Activated B cell treated with CpG ODN at 0.5 μM for 24 hours (primary cell): Measurements from ENCODE around the gene RGPD8. TPM values are rescaled to one million over a fixed set of nuclear protein-coding genes. Genes with fewer than 3 reads are reported as not detected.

Experiments
- ATAC-seq: fragments of 200-7000 bp; cut with Tn5 transposase; one replicate; pipeline ENCODE4 v1.10.0; 2021; ENCODE audit warnings: low read depth, mild to moderate bottlenecking, moderate library complexity
- CTCF ChIA-PET: fragments of 350-600 bp; sonication (Branson Sonifier 250); formaldehyde crosslinking; loops from one replicate; lab custom pipeline; 2021; ENCODE audit warnings: antibody characterized with exemption; lab: Charles Lee
- POLR2A ChIA-PET: fragments of 350-600 bp; sonication (Branson Sonifier 250); formaldehyde crosslinking; loops from one replicate; lab custom pipeline; 2021; ENCODE audit warnings: antibody characterized with exemption; lab: Charles Lee
- DNase-seq: peaks from one replicate; pipeline ENCODE4 v3.0.0; 2022
- H3K27ac Mint-ChIP-seq: one replicate; pipeline ENCODE4 v1.8.0; 2020; ENCODE audit warnings: mixed read lengths
- H3K27me3 Mint-ChIP-seq: one replicate; pipeline ENCODE4 v1.8.0; 2021; ENCODE audit warnings: mixed read lengths
- H3K36me3 Mint-ChIP-seq: one replicate; pipeline ENCODE4 v1.8.0; 2021; ENCODE audit warnings: low read depth, mixed read lengths
- H3K4me1 Mint-ChIP-seq: one replicate; pipeline ENCODE4 v1.8.0; 2021; ENCODE audit warnings: mixed read lengths
- H3K4me3 Mint-ChIP-seq: one replicate; pipeline ENCODE4 v1.8.0; 2020; ENCODE audit warnings: mild to moderate bottlenecking, mixed read lengths
- H3K9me3 Mint-ChIP-seq: one replicate; pipeline ENCODE4 v1.8.0; 2020; ENCODE audit warnings: mixed read lengths
- CTCF ChIP-seq: fragments of 200-600 bp; IDR thresholded peaks from one replicate; pipeline ENCODE4 v1.8.0; 2022; ENCODE audit warnings: antibody characterized with exemption, mild to moderate bottlenecking
- intact Hi-C: fragments of 100-400 bp; cut with micrococcal nuclease; formaldehyde crosslinking; loops from one replicate; pipeline ENCODE4 v1.15.1; 2024
- total RNA-seq: library from RNA; stranded (reverse); gene quantifications from 2 replicates; pipeline ENCODE4 v1.2.3, GENCODE V29; 2022

The RGPD8 gene
- total RNA-seq, 1 donor from 2014 or later: 26.6 TPM

GRCh38 chr2:112339986-112340385 lies 93.5 kb downstream of the RGPD8 start:
- DNase-seq: no peak
- no peaks in the 10 kb centered on the region for H3K27me3 Mint-ChIP-seq
- intact Hi-C loops: no loop called here
- ChIA-PET POLR2A (no interaction called here), CTCF (no interaction called here)
- H3K4me3 Mint-ChIP-seq: no peak overlapping the region
- no peaks in the 10 kb centered on the region for H3K4me1 Mint-ChIP-seq
- H3K36me3 Mint-ChIP-seq: no peaks in the 10 kb centered on the region
- no peak overlapping the region for H3K27ac Mint-ChIP-seq
- H3K9me3 Mint-ChIP-seq: no peaks in the 10 kb centered on the region
- TF ChIP-seq CTCF: no peak
- no peak for ATAC-seq

- no peak for TF ChIP-seq CTCF
- no peaks in the 10 kb centered on the region for H3K4me1 Mint-ChIP-seq
- H3K27me3 Mint-ChIP-seq: no peaks in the 10 kb centered on the region
- H3K9me3 Mint-ChIP-seq: no peaks in the 10 kb centered on the region
- CTCF ChIA-PET: no interaction called here
- no peak for DNase-seq
- POLR2A ChIA-PET: no interaction called here
- H3K27ac Mint-ChIP-seq: no peak overlapping the region
- ATAC-seq: no peak
- intact Hi-C loops: no loop called here
- H3K4me3 Mint-ChIP-seq: no peak overlapping the region
- H3K36me3 Mint-ChIP-seq: peaks cover 14% of the 10 kb centered on the region
Observed at GRCh38 chr2:112335600-112335999, 97.8 kb downstream of the RGPD8 start.

DNA sequence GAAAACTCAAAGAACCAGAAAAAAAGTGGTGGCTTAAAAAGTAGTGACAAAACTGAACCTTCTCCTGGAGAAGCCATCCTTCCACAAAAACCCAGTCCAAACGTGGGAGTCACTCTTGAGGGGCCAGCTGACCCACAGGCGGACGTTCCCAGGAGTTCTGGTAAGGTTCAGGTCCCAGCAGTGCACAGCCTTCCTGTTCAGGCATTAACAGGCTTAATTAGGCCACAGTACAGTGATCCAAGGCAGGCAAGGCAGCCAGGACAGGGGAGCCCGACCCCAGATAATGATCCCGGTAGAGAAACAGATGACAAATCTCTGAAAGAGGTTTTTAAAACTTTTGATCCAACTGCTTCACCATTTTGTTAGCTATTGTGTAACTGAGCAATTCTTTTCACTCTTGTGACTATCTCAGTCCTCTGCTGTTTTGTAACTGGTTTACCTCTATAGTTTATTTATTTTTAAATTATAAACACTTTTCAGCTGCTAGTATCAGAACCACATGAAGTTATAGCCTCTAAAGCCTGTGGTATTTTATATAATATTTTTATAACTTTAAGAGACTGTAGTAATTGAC lies 101.2 kb downstream of the RGPD8 start:
- ATAC-seq (no peak), DNase-seq (no peak)
- H3K4me1 Mint-ChIP-seq: no peaks in the 10 kb centered on the region
- no peaks in the 10 kb centered on the region for H3K27me3 Mint-ChIP-seq
- no peak overlapping the region for H3K27ac Mint-ChIP-seq
- CTCF ChIA-PET: no interaction called here
- intact Hi-C loops: no loop called here
- POLR2A ChIA-PET: no interaction called here
- H3K9me3 Mint-ChIP-seq: no peaks in the 10 kb centered on the region
- H3K36me3 Mint-ChIP-seq: peaks cover 29% of the 10 kb centered on the region
- TF ChIP-seq CTCF: no peak
- no peak overlapping the region for H3K4me3 Mint-ChIP-seq

DNA sequence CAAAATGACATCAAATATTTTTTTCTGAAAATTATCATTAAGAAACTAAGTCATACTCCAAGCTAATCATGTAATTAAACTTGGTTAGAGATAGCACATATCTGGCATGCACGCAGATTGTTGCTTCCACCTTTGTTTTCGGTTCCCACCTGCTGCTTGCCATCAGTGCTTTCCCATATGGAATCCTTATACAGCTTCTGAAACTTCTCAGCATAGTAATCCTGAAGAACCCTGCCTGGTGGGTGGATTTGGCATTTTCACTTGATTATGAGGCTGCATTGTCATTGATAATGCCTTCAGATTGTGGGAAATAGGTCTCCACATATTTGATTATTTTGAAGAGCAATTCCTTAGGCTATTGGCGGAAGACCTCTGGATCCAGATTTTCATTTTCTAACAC lies 110.5 kb downstream of the RGPD8 start:
- H3K9me3 Mint-ChIP-seq: no peaks in the 10 kb centered on the region
- ChIA-PET POLR2A (no interaction called here), CTCF (no interaction called here)
- H3K4me1 Mint-ChIP-seq: no peaks in the 10 kb centered on the region
- TF ChIP-seq CTCF: no peak
- ATAC-seq (no peak), DNase-seq (no peak)
- H3K27me3 Mint-ChIP-seq: no peaks in the 10 kb centered on the region
- peaks cover 40% of the 10 kb centered on the region for H3K36me3 Mint-ChIP-seq
- intact Hi-C loops: loop anchor here (5.0 kb wide), 1 partner anchor 66 kb away; the partner anchor contains the start of gene ZC3H8
- no peak overlapping the region for H3K27ac Mint-ChIP-seq
- no peak overlapping the region for H3K4me3 Mint-ChIP-seq

DNA sequence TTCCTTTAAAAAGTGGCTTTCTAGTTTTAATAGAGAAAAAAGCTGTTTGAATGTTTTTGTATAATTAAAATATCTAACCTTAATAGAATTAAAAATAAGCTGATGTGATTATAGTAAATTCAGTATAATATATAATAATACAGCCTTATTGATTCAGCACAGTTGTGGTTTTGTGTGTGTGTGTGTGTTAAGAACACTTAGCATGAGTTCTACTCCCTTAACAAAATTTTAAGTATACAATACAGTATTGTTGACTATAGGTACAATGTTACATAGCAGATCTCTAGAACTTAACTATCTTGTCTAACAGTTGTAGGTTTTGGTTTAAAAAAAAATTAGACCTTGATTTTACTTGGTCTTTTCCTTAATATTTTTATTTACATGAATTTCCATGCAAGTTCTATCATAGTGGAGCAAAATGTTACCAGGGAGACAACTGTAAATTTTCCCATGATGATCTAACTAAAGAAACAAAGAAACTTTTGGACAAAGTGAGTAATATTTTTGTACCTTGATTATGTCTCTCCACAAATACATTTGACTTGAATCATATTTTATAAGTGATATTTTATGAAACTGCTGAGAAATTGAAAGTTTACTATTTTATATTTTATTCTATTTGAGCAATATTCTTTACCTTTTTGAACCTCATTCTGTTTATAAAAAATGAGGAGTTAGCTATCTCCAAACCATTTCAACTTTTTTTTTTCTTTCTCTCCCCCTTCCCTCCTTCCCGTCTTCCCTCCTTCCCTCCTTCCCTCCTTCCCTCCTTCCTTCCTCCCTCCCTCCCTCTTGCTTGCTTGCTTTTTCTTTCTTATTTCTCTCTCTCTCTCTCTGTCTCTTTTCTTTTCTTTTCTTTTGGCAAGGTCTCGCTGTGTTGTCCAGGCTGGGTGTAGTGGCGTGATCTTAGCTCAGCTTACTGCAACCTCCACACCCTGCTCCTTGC lies 111.8 kb downstream of the RGPD8 start:
- Mint-ChIP-seq H3K4me3 (no peak overlapping the region), H3K4me1 (no peaks in the 10 kb centered on the region), H3K36me3 (peaks cover 32% of the 10 kb centered on the region), H3K27ac (no peak overlapping the region), H3K9me3 (no peaks in the 10 kb centered on the region), H3K27me3 (no peaks in the 10 kb centered on the region)
- DNase-seq (no peak), ATAC-seq (no peak)
- POLR2A ChIA-PET: no interaction called here
- intact Hi-C loops: loop anchor here (5.0 kb wide), 1 partner anchor 64 kb away; the partner anchor contains the start of gene ZC3H8
- CTCF ChIA-PET: no interaction called here
- TF ChIP-seq CTCF: no peak
